Hepatic stellate cell (primary cell): ENCODE measurements around the gene BBX.

ENCODE experiments used
- DNase-seq: peaks from one replicate; pipeline ENCODE4 v3.0.0; 2011; ENCODE audit warnings: low spot score

The BBX gene

DNA sequence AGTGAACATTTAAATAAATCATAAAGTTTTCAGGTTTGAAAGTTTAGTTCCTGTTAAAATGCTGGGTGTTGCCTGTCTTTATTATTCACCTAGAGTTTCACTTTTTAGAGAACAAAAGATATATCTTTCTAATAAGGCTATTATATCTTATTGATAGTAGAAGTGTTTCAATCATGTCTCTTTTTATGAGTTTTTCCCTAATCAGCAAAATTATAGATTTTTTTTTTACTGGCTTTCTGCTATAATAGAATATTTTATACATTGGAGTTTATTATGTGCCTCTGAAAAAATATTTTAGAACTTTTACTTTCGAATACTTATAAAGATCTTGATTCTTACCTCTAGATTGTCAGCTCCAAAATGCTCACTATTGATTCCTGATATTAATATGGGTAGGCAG lies 131.5 kb downstream of the BBX start:
- DNase-seq, result no peak

DNA sequence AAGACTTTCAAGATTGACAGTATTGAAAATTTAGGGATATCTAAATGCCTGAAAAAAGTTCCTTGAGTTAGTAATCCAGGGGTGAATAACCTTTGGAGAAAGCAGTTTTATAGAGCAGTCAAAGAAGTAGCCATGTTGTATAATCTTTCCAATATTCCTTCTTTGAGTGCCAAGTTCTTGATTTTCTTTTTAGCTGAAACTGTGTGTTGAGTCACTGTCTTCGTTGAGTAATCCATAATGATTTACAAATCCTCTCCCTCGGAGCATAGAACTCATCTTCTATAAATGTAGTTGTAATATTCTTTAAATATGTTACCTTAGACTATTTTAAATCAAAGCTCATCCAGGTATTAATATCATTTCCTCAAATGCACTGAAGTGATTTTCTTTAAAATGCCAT lies 135.2 kb downstream of the BBX start:
- no peak for DNase-seq

- DNase-seq, result no peak
Observed at GRCh38 chr3:107660306-107660976, 137.7 kb downstream of the BBX start.

- no peak for DNase-seq
Observed at GRCh38 chr3:107661447-107662123, 138.8 kb downstream of the BBX start.

DNA sequence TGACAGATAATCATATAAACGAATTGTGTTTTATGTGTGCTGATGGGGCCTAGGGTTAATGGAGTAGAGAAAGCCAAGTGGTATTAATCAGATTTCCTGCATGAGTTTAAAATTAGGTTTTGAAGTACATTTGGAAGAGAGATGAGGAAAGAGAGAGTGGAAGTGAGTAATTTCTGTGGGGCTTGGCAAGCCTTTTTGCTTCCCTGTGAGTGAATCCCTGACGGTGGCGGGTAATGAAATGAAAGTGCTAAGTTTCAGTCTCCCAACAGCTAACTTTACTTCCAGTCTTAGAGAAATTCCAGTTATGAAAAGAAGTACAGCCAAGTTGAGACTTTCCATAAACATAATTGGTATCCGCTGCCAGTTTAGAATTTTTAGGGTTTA lies 139.4 kb downstream of the BBX start:
- peak; percentile 12 for DNase-seq

- no peak for DNase-seq
Observed at GRCh38 chr3:107662586-107662985, 139.8 kb downstream of the BBX start.

- DNase-seq, result no peak
Observed at GRCh38 chr3:107663266-107663665, 140.5 kb downstream of the BBX start.

GRCh38 chr3:107664614-107665013 lies 141.9 kb downstream of the BBX start:
- no peak for DNase-seq

DNA sequence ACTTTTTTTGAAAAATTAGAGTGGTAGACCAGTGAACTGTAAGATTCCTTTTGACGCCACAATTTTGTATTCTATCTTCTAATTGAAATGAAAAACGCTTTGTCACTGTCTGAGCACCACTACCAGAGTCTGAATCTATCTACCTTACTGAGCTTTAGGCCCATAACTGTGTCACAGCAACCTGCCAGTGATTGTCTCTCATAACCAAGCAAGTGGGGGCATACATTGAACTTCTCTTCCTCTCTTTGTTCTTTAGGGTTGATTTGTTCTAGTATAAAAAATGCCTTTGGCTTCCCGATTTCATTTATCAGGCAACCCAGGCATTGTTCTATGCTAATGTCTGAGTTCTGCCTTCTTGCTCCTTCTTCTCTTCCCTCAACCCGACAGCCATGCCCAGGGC lies 142.6 kb downstream of the BBX start:
- DNase-seq, result no peak

DNA sequence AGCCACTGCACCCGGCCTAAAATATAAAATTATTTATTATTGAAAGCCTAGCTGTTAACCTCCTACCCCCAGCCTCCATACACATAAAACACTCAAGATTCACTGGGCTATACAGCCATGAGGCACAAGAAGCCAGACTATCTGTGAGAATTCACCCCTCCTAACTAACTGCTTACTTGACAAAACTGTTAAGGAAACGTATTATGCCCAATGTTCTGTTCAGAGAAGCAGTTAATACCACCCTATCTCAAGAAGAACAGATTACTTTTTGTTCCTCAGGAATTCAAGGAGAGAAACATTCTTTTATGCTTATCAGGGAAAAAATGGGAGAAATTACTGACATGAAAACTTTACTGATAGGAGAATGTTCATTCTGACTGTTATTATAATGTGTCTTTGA lies 144.1 kb downstream of the BBX start:
- no peak for DNase-seq

GRCh38 chr3:107668416-107668815 lies 145.7 kb downstream of the BBX start:
- no peak for DNase-seq

- DNase-seq, result no peak
Observed at GRCh38 chr3:107668963-107669362, 146.2 kb downstream of the BBX start.

GRCh38 chr3:107669669-107670068 lies 146.9 kb downstream of the BBX start:
- no peak for DNase-seq

DNA sequence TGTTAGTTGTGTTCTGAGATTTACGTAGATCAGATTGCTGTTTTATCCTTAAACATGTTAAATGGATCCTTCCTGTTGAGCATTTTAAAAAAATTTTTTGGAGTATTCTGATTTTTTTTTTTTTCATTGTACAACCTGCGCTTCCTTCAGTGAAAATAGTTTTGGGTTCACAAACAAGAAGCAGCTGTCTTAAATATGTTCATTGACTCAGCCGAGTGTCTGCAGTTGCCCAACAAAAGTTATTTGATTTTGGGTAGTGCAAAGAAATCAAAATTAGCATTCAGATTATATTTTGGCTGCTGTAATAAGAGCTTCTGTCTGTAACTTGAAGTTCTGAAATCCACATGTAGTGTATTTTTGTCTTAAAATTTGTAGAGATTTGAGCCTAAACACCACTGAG lies 148.2 kb downstream of the BBX start:
- no peak for DNase-seq

- DNase-seq, result no peak
Observed at GRCh38 chr3:107674371-107674770, 151.6 kb downstream of the BBX start.

GRCh38 chr3:107675233-107675900 lies 152.6 kb downstream of the BBX start:
- DNase-seq, result no peak

DNA sequence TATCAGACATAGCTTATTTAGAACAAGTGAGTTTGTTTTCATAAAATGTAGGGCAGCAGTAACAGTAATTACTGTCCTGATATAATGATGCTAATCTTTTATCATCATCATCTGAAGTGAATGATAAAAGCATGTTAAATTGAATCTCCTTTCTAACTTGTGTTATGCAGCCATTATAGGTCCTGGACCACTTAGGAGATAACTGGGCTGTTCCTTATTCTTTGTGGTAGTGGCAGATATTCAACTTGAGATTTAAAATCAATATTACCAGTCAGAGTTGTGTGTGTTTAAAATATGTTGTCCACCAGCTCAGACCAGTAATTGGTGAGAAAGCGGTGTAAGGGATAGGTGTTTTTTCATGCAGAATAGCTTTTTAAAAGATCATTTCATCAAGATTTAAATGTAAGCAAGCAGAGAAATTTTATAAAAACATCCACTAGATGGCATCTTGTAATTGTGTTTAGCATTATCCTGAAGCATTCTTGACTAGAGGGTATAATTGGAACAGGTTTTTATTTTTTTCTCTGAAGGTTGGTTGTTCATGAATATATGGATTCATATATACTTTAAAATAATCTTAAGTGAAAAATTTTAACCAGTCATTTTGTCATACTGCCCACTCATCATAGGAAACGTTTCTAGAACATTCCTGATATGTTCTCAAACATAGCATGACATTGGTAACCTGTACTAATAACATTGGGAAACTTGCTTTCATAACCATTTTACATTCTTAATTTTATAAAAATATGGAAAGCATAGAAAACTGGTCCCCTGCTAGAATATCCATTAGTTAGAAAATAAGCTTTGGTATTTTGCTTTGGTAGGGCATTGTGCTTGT lies 153.9 kb downstream of the BBX start:
- DNase-seq, result no peak

GRCh38 chr3:107679921-107680320 lies 157.2 kb downstream of the BBX start:
- DNase-seq, result no peak

DNA sequence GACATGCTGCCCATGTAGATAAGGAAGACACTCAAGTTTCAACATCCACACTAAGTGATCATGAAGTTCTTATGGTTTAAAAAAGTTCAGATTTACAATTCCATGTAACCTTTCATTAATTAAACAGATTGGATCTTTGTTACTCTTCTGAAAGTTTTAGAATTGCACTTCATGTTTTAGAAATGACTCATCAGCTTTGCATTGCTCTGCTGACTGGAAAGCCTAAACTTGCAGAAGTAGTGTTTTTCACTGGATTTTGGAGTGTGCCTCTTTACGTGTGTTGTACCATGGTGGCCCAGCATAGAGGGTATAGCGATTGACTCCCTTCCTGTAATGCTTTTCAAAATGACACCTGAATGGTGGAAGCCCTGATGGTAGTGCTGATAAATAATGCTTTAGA lies 157.9 kb downstream of the BBX start:
- DNase-seq, result no peak

DNA sequence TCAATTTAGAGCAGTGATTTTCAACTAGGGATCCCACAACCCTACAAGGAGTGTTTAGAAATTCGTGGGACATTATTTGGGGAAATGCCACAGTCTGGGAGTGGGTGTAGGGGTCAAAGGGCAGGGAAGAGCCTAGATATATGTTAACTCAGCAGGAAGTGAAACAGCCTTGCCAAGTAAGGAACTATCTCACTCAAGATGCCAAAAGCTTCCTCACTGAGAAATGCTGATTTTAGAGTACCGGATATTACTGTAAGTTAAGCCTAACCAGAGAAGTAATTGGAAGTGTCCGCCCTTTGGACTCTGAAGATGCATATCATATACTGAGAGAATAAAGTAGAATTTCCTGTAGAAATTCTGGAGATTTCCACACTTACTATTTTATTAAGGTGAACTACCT lies 158.6 kb downstream of the BBX start:
- no peak for DNase-seq

DNA sequence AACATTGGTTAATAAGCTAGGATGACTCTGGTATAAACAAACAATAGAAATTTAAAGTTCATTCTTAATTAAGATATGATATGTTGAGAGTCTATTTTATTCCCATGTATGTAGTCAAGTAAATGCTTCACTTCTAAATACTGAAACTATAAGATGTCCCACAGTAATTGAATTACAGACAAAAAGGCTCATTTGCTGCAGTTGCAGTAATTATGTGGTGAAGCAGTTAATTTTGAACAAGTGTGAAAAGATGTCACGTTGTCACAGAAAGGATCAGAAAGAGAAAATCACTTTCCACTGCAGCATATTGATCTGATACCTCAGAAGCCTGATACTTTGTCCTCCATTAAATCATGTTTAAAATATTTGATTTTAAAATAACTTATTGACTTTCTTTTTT lies 159.8 kb downstream of the BBX start:
- no peak for DNase-seq

DNA sequence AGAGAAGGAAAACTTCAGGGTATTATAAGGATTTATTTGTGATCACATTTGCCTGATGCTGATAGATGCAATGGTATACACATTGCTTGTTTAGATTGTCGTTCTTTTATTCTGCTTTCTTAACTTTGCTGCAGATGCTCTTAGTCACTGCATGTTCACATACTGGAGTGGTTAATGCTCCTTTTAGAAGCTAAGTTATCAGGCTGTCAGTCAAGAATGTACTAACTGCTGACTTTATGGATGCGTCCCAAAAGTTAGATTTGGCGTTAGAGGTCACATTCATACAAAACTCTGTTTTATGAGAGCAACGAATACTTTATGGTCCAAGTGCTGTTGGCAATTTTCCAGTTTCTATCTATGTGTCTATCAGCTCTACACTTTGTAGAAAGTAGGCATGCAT lies 160.7 kb downstream of the BBX start:
- no peak for DNase-seq
